HEK293T (cell line): ENCODE data around the gene FOXC1.

Source experiments
- BHLHE40 ChIP-seq: fragments of 450-650 bp; IDR thresholded peaks from 2 replicates; pipeline ENCODE4 v1.6.1; 2016; ENCODE audit warnings: mild to moderate bottlenecking, moderate library complexity, borderline replicate concordance
- ELF4 ChIP-seq: fragments of 450-650 bp; IDR thresholded peaks from 2 replicates; pipeline ENCODE4 v1.6.1; 2017; ENCODE audit warnings: antibody characterized with exemption
- FOXA1 ChIP-seq: fragments of 450-650 bp; IDR thresholded peaks from 2 replicates; pipeline ENCODE4 v1.6.1; 2016; ENCODE audit warnings: mild to moderate bottlenecking
- FOXK2 ChIP-seq: fragments of 450-650 bp; IDR thresholded peaks from 2 replicates; pipeline ENCODE4 v1.6.1; 2016; ENCODE audit warnings: mild to moderate bottlenecking
- FOXM1 ChIP-seq: fragments of 450-650 bp; IDR thresholded peaks from 2 replicates; pipeline ENCODE4 v1.6.1; 2017; ENCODE audit warnings: mild to moderate bottlenecking, borderline replicate concordance
- HDGF ChIP-seq: fragments of 450-650 bp; IDR thresholded peaks from 2 replicates; pipeline ENCODE4 v1.6.1; 2017; ENCODE audit warnings: antibody characterized with exemption, borderline replicate concordance
- NFRKB ChIP-seq: fragments of 450-650 bp; IDR thresholded peaks from 2 replicates; pipeline ENCODE4 v1.6.1; 2016; ENCODE audit warnings: mild to moderate bottlenecking, moderate library complexity
- PKNOX1 ChIP-seq: fragments of 450-650 bp; IDR thresholded peaks from 2 replicates; pipeline ENCODE4 v1.6.1; 2016
- SUZ12 ChIP-seq: fragments of 450-650 bp; IDR thresholded peaks from 2 replicates; pipeline ENCODE4 v1.6.1; 2016; ENCODE audit warnings: mild to moderate bottlenecking
- TARDBP ChIP-seq: fragments of 450-650 bp; IDR thresholded peaks from 2 replicates; pipeline ENCODE4 v1.6.1; 2016
- ZNF384 ChIP-seq: fragments of 450-650 bp; IDR thresholded peaks from 2 replicates; pipeline ENCODE4 v1.6.1; 2016

GRCh38 chr6:1598433-1598832 is 11.3 kb upstream of the FOXC1 start:
- no peak for TF ChIP-seq FOXM1
- no peak for TF ChIP-seq NFRKB
- TF ChIP-seq FOXA1, result no peak
- no peak for TF ChIP-seq TARDBP
- TF ChIP-seq FOXK2, result no peak
- no peak for TF ChIP-seq BHLHE40
- TF ChIP-seq ZNF384, result no peak
- TF ChIP-seq SUZ12, result no peak
- no peak for TF ChIP-seq PKNOX1
- no peak for TF ChIP-seq HDGF
- TF ChIP-seq ELF4, result no peak
